Upper lobe of left lung (tissue), 6 donors: Measurements from ENCODE around the gene KLHDC8A. TPM values are rescaled to one million over a fixed set of nuclear protein-coding genes. Genes with fewer than 3 reads are reported as not detected.
"Not testable (repeated sequence)": the region's sequence is repeated elsewhere in the genome, so short reads cannot be mapped to it uniquely, and the experiment has no call there.

Source experiments
- ATAC-seq, 2 donors: fragments of 200-7000 bp; cut with Tn5 transposase; one replicate each; pipeline ENCODE4 v1.9.1; 2022; ENCODE audit warnings: mild to moderate bottlenecking in 2 of 2, moderate library complexity in 2 of 2; ENCODE audit not compliant: low FRiP score in 2 of 2
- DNase-seq, 2 donors: peaks; one replicate each; pipeline ENCODE4 v3.0.0-alpha.2; 2019 to 2020
- H3K27ac ChIP-seq, 4 donors: fragments of 200-600 bp; sonication (generic); one replicate each; pipeline ENCODE4 v1.5.1; 2016 to 2019
- H3K27me3 ChIP-seq, 4 donors: fragments of 200-600 bp; sonication (generic); one replicate each; pipeline ENCODE4 v1.5.1; 2017 to 2019
- H3K36me3 ChIP-seq, 4 donors: fragments of 200-600 bp; sonication (generic); one replicate each; pipeline ENCODE4 v1.5.1; 2016 to 2019
- H3K4me1 ChIP-seq, 4 donors: fragments of 200-600 bp; sonication (generic); one replicate each; pipeline ENCODE4 v1.5.1; 2018 to 2019
- H3K4me3 ChIP-seq, 4 donors: fragments of 200-600 bp; sonication (generic); one replicate each; pipeline ENCODE4 v1.5.1; 2017 to 2019; ENCODE audit warnings: mild to moderate bottlenecking in 2 of 4, moderate library complexity in 1 of 4
- H3K9me3 ChIP-seq, 4 donors: fragments of 200-600 bp; sonication (generic); one replicate each; pipeline ENCODE4 v1.5.1; 2018 to 2019
- EP300 ChIP-seq, 4 donors: sonication (generic); formaldehyde crosslinking; IDR thresholded peaks; one replicate each; pipeline ENCODE4 v1.5.1; 2017; ENCODE audit warnings: antibody characterized with exemption in 4 of 4, control low read depth in 2 of 4
- POLR2A ChIP-seq, 4 donors: fragments of 450-650 bp; IDR thresholded peaks; one replicate each; pipeline ENCODE4 v1.5.1; 2016 to 2017; ENCODE audit warnings: antibody characterized with exemption in 4 of 4, mild to moderate bottlenecking in 2 of 4
- POLR2AphosphoS5 ChIP-seq, 2 donors: sonication (generic); formaldehyde crosslinking; IDR thresholded peaks; one replicate each; pipeline ENCODE4 v1.5.1; 2017; ENCODE audit warnings: antibody characterized with exemption in 2 of 2
- WGBS, 2 donors: methylation state at CpG; one replicate each; pipeline ENCODE4 v1.1.5; 2017 to 2018; 5-methylcytosine and 5-hydroxymethylcytosine counted together
- total RNA-seq, 6 donors: library from RNA; depleted of rRNA in 4 of 6; stranded (reverse); fragments of >200 nt in 4 of 6; gene quantifications; one replicate each; pipeline versions ENCODE4 v1.1.0 to v1.2.1, GENCODE V29; 2016 to 2021
- TF ChIP-seq, protein P1 (sequence below), 6 experiments: fragments of 450-650 bp in 4 of 6; fragments of 200-600 bp in 2 of 6; sonication (generic) in 2 of 6; IDR thresholded peaks; one replicate each; pipeline ENCODE4 v1.5.1; 2016 to 2019; ENCODE audit warnings: antibody characterized with exemption in 6 of 6
- donor health status: DM: no; HTN: no; CAD: no; lungs with moderate emphysema.
- donor health status: DM: no; HTN: yes; CAD: no; lungs with severe emphysema.

KLHDC8A gene
- total RNA-seq, 6 donors from 2014 or later = 0.34 to 1.7 (median 0.37) TPM; not detected in 3

DNA sequence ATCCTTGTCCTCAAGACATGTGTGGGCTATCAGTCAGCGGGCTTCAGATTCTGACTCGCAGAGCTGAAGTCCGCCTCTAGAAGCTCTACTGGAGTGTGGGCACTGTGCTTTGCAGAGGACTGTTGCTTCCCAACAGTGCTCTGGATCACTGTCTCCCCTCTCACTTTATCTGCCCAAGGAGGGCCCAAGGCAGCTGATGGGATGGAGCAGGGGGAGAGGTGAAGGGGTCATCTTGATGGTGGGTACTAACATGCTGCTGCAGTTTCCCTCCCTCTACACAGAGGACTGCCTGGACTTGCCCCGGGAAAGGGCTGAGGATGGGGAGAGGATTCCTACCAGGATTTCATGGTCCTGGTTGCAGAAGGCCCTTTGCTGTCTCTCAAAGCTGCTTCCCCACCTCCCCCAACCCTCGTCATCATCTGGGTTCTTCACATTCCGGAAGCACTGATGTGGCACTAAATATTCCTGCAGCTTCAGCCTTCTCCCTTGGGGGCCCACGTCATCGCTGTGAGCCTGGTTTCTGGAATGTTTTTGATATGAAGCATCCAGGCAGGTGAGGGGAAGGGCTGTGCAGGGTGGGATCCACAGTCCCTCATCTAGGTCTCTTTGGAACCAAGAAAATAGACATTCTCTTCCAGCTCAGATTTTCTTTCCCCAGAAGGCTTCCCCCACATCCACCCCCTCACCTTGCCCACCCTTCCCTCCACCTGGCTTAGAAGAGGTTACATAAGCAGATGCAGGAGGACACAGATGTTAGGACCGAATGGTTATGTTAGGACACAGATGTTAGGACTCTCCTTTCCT, 58.3 kb downstream of the KLHDC8A start:
- peaks cover 0 to 16% (median 10%) of the 10 kb centered on the region in 4 donors for H3K36me3 ChIP-seq
- 75 to 79% methylated on average over 7 to 9 of the region's 9 CpGs for WGBS, 2 donors
- no peak overlapping the region for H3K27ac ChIP-seq
- no peaks in the 10 kb centered on the region for H3K9me3 ChIP-seq
- DNase-seq (no peak), ATAC-seq (no peak)
- no peak overlapping the region for H3K4me3 ChIP-seq
- no peak for TF ChIP-seq POLR2AphosphoS5 (IDR thresholded peaks at IDR 0.05)
- no peak for TF ChIP-seq EP300 (IDR thresholded peaks at IDR 0.05)
- TF ChIP-seq POLR2A (IDR thresholded peaks at IDR 0.05) = no peak
- TF ChIP-seq, protein P1, sequence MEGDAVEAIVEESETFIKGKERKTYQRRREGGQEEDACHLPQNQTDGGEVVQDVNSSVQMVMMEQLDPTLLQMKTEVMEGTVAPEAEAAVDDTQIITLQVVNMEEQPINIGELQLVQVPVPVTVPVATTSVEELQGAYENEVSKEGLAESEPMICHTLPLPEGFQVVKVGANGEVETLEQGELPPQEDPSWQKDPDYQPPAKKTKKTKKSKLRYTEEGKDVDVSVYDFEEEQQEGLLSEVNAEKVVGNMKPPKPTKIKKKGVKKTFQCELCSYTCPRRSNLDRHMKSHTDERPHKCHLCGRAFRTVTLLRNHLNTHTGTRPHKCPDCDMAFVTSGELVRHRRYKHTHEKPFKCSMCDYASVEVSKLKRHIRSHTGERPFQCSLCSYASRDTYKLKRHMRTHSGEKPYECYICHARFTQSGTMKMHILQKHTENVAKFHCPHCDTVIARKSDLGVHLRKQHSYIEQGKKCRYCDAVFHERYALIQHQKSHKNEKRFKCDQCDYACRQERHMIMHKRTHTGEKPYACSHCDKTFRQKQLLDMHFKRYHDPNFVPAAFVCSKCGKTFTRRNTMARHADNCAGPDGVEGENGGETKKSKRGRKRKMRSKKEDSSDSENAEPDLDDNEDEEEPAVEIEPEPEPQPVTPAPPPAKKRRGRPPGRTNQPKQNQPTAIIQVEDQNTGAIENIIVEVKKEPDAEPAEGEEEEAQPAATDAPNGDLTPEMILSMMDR (IDR thresholded peaks at IDR 0.05) = no peak
- peaks cover 20 to 49% (median 27%) of the 10 kb centered on the region in 4 donors for H3K4me1 ChIP-seq
- no peaks in the 10 kb centered on the region for H3K27me3 ChIP-seq

DNA sequence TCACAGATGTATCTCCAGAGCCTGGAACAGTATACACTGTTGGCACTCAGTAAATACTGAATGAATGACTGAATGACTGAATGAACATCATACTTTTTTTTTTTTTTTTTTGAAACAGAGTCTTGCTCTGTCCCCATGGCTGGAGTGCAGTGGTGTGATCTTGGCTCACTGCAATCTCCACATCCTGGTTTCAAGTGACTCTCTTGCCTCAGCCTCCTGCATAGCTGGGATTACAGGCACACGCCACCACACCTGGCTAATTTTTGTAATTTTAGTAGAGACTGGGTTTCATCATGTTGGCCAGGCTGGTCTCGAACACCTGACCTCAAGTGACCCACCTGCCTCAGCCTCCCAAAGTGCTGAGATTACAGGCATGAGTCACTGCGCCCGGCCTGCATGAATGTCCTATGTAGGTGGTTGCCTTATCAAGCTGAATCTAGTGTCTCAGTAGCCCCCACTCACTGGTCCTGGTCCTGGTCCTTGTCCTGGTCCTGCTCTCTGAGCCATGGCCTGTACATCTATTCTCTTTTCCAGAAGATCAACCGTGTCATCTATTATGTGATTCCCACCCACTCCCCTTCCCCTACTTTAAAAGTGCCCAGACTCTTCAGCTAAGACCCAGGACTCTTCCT, 59.1 kb downstream of the KLHDC8A start:
- peaks cover 20 to 49% (median 28%) of the 10 kb centered on the region in 4 donors for H3K4me1 ChIP-seq
- not testable (repeated sequence) for H3K36me3 ChIP-seq, DNase-seq, ATAC-seq, H3K4me3 ChIP-seq, H3K27ac ChIP-seq, H3K9me3 ChIP-seq, H3K27me3 ChIP-seq
- 89 to 98% methylated on average over 4 to 5 of the region's 5 CpGs for WGBS, 2 donors

DNA sequence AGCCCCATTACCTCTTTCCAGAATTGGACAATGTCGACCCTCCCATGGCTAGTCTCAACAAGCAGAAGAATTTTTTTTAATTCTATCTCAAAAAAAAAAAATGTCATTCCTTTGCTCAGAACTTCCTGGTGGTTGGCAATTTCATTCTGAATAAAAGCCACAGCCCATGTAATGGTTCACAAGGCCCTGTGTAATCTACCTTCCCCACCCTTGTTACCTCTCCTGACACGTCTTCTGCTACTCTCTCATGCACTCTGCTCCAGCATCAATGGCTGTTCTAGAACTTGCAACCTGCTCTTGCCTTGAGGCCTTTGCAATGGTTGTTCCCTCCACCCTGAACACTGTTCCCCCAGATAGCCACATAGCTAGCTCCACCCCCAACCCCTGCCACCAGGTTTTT, 60.6 kb downstream of the KLHDC8A start:
- Histone ChIP-seq H3K36me3 (no peaks in the 10 kb centered on the region), H3K4me3 (no peak overlapping the region), H3K4me1 (peaks cover 11 to 36% (median 18%) of the 10 kb centered on the region in 4 donors), H3K9me3 (no peaks in the 10 kb centered on the region), H3K27me3 (no peaks in the 10 kb centered on the region), H3K27ac (peak overlapping the region in 1 of 4 donors; percentile 14)
- TF ChIP-seq POLR2A (IDR thresholded peaks at IDR 0.05) (no peak), EP300 (IDR thresholded peaks at IDR 0.05) (no peak)
- ATAC-seq (no peak), DNase-seq (no peak)
- WGBS, 2 donors = 58 to 79% methylated on average over 2 of the region's 2 CpGs

DNA sequence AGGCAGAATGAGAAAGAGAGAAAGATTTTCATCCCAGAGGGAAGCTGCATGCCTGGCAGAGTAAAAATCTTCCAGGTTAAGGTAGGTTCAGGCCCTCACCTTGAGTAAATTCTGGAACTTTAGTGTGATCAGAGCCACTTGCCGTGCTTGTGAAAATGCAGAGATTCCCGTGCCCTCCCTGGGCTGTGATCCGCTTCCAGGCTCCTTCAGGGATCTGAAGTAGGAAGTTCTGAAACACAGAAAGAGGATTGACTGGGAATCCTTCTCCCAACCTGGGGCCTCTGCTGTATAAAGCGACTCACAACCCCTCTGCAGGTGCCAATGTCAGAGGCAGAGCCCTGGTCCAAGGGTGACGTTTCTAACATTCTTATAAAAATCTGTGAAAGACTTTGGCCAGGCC, 61.8 kb downstream of the KLHDC8A start:
- Histone ChIP-seq H3K36me3 (no peaks in the 10 kb centered on the region), H3K4me1 (peaks cover 8 to 25% (median 15%) of the 10 kb centered on the region in 4 donors), H3K4me3 (no peak overlapping the region), H3K9me3 (no peaks in the 10 kb centered on the region), H3K27me3 (no peaks in the 10 kb centered on the region), H3K27ac (peak overlapping the region; percentile 29 to 80 (median 69))
- ATAC-seq = no peak
- WGBS, 2 donors = 83 to 91% methylated on average over 5 of the region's 5 CpGs
- no peak for DNase-seq
- TF ChIP-seq EP300 (IDR thresholded peaks at IDR 0.05) = no peak
- no peak for TF ChIP-seq POLR2AphosphoS5 (IDR thresholded peaks at IDR 0.05)
- TF ChIP-seq POLR2A (IDR thresholded peaks at IDR 0.05) = no peak
- TF ChIP-seq, protein P1 (IDR thresholded peaks at IDR 0.05) = no peak

DNA sequence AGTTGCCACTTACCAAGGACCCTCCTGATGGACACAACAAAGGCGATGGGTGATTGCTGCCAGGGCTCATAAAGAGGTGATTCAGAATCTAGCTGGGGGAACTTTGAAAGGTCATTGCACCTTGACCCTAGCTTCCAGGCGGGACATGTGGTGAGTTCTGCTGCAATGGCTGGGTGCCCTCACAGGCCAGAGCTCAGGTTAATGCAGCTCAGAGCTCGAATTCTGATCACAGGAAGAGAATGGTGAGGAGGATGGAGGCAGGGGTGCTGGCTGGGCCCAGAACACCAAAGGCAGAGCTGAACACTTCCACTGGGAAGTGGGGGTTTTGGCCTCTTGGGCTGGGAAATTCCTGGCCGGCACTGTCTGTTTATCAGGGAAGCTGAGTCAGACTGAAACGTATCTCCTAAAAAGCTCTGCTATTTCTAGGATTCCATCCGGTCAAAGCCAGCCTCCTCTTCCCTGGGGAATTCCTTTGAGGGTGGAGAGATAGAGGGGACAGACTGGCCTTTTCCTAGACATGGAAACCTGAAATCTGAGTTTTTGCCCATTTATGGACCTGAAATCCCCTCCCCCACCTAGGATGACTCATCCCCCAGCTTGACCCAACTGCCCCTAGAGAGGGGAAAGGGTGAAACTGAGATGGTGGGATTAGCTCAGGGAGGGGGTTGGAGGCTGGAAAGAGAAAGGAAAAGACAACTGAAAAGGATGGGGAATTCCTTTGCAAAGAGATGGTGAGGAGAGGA, 62.4 kb downstream of the KLHDC8A start:
- H3K36me3 ChIP-seq = no peaks in the 10 kb centered on the region
- DNase-seq (peak in 1 of 2 donors; percentile 38), ATAC-seq (peak in 1 of 2 donors; percentile 38)
- no peaks in the 10 kb centered on the region for H3K9me3 ChIP-seq
- 13 to 54% methylated on average over 3 to 6 of the region's 6 CpGs for WGBS, 2 donors
- no peak overlapping the region for H3K4me3 ChIP-seq
- peaks cover 8 to 23% (median 15%) of the 10 kb centered on the region in 4 donors for H3K4me1 ChIP-seq
- TF ChIP-seq EP300 (IDR thresholded peaks at IDR 0.05) (no peak), POLR2AphosphoS5 (IDR thresholded peaks at IDR 0.05) (peak; percentile 35 to 49), POLR2A (IDR thresholded peaks at IDR 0.05) (no peak)
- H3K27me3 ChIP-seq = no peaks in the 10 kb centered on the region
- peak overlapping the region; percentile 42 to 80 (median 69) for H3K27ac ChIP-seq
